Measurements from ENCODE around the gene KRTAP9-7. TPM values are rescaled to one million over a fixed set of nuclear protein-coding genes. Genes with fewer than 3 reads are reported as not detected.
"Not testable (repeated sequence)": the region's sequence is repeated elsewhere in the genome, so short reads cannot be mapped to it uniquely, and the experiment has no call there.

Gene KRTAP9-7
- total RNA-seq, 1 donor from 2014 or later = not detected

DNA sequence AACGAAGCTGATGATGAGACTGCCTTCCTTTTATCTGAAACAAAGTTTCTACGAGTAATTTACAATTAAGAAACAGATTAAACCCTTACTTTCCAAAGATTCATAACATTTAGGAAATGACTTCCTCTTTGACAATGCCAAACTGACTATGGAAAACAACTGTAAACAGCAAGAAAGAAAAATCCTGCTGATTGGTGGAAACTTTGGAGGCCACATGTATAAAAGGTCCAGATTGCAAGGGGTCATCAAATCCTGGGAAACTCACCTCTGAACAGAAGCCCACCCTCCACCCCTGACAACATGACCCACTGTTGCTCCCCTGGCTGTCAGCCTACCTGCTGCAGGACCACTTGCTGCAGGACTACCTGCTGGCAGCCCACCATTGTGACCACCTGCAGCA lies 10.4 kb upstream of the KRTAP9-7 start, which contains the start of gene KRTAP9-6:
Gene KRTAP9-6, plus strand, starts transcription at position 301 of the 400 bp plus-strand sequence. Its CDS starts 0 bp downstream, at position 301.
- ATAC-seq (no peak), DNase-seq (ENCODE audit: missing footprints) (no peak)
- intact Hi-C loops (cut with DNase I) = no loop called here

DNA sequence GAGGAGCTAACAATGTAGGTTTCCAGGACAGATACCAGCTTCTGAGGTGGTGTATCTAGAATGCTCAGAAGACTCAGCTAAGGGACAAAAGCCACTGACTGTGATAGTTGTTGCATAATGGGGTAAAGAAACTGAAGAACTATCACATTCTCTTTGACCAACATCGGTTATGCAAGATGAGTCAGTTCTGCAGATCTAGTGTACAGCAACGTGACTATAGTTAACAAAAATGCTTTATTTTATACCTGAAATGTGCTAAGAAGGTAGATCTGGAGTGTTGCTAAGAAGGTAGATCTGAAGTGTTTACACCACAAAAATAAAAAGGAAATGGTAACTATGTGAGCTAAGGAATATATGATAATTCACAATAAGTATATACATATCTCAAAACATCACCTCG lies 7.8 kb upstream of the KRTAP9-7 start:
- DNase-seq (ENCODE audit: missing footprints) (no peak), ATAC-seq (no peak)
- intact Hi-C loops (cut with DNase I) = no loop called here

DNA sequence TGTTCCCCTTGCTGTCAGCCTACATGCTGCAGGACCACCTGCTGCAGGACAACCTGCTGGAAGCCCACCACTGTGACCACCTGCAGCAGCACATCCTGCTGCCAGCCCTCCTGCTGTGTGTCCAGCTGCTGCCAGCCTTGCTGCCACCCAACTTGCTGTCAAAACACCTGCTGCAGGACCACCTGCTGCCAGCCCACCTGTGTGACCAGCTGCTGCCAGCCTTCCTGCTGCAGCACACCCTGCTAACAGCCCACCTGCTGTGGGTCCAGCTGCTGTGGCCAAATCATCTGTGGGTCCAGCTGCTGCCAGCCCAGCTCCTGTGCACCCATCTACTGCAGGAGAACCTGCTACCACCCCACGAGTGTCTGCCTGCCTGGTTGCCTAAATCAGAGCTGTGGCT lies 4.2 kb upstream of the KRTAP9-7 start:
- intact Hi-C loops (cut with DNase I); ATAC-seq; DNase-seq (ENCODE audit: missing footprints): not testable (repeated sequence)

DNA sequence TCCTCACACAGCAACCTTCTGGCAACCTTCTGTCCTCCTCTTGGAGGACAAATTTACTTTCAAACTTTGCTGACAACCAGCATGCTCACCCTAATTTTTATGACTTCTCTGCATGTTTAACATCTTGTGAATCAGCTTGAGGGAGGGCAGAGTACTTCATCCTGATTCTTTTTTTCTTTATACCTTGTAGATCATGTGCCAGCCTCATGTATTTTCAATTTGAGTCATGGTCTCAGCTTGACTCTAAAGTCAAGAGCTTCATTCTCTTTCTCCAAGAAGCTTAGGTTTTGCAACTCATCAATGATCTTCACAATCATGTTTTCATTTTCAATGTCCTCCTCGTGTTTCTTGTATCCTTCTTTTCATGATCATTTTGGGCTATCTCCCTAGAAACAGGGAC lies 3.6 kb upstream of the KRTAP9-7 start:
- ATAC-seq (no peak), DNase-seq (ENCODE audit: missing footprints) (no peak)
- intact Hi-C loops (cut with DNase I) = no loop called here

DNA sequence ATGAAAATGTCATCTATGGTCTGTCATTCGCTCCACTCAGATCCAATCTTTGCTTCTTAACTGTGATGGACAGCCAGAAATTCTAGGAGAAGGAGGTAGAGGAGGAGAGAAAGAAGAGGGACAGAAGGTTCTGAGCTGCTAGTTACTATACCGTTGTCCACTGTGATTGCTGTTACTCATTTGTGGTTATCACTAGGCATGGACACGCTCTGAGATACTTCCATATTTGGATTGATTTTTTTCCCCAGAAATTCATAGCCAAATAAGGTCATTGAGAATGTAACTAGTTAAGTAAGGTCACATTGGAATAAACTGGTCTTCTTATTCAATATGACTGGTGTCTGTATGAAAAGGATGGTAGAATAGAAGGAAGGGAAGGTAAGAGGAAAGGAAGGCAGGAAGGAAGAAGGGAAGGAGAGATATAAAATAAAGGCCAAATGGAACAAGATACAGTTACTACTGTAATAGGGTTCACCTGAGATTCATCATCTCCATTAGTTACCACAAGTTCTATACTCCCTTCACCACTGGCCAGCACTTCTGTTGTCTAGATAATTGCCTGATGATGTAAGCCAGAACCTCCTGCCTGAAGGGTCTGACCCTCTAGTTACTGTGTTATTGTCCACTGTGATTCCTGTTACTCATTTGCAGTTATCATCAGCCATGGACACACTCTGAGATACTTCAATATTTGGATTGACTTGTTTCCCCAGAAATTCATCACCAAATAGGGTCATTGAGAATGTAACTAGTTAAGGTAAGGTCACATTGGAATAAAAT lies 2.9 kb downstream of the KRTAP9-7 start:
- DNase-seq (ENCODE audit: missing footprints) (no peak), ATAC-seq (no peak)
- intact Hi-C loops (cut with DNase I) = no loop called here

DNA sequence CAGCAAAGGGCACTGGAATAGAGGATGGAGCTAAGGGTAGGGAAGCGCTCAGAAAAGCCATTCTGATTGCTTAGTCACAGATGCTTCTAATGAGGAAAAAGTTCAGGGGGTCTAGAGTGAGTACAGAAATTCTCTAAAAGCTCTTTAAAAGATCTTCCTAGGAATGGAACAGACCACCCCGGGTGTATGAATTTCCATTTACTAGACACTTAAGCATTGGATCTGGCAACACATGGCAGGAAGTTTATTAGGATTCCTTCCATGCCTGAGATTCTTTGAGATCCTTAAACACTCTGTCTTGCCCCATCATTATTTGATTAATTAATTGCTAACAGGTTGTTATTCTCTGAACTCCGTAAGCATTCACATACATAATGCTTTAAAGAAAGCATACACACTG lies 8.5 kb downstream of the KRTAP9-7 start:
- DNase-seq (ENCODE audit: missing footprints) = no peak
- ATAC-seq = no peak
- intact Hi-C loops (cut with DNase I) = no loop called here

DNA sequence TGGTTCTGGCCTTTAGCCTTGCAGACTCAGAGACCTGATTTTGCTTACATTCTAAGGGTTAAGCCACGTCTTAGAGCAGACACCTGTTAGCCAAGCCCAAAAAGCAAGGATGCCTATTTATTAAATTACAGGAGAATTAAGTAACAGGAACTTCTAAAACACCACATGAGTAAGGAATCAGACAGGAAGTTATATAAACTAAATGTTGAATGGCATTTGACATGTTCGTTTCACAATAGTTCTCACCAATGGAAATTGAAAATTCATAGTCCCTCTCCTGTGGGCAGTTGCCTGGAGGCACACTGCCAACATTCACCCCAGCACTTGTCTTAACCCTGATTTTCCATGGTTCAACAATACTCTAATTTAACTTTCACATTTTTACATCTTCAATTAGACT lies 9.0 kb downstream of the KRTAP9-7 start:
- DNase-seq (ENCODE audit: missing footprints) (no peak), ATAC-seq (no peak)
- intact Hi-C loops (cut with DNase I) = no loop called here

DNA sequence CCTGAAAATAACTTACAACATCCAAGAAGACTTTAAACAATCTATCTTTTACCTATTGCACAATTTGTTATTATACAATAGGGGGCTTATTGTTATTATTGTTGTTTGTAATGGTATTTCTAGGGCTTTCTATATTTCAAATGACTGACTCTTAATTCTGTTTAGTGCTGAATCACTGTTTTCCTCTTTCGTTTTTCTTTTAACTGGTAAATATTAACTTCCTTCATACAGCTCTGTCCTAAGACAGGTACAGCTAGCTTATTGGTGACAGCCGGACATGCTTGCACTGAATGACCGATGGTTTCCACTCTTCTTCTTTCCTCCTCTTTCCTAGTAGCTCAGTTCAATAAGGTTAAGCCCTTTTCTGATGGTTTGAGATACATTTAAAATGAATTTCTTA lies 11.6 kb downstream of the KRTAP9-7 start:
- intact Hi-C loops (cut with DNase I) = no loop called here
- ATAC-seq (no peak), DNase-seq (ENCODE audit: missing footprints) (no peak)

DNA sequence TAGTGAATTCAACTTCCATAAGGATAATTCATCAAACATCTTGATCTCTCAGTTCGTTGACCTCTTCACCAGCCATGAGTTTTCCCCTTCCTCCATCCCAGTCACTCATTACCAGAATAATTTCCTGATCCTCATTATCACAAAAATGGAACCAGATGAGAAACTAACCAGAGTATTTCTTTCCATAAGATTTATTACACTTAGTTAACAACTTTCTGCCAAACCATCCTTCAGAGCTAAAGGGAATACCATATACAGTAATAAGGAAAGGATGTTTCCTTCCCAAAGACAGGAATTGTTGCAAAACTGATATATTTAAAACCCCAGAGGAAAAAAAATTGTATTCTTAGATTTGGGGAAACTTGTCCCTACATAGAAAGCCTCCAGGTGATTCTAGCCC lies 18.5 kb downstream of the KRTAP9-7 start:
- intact Hi-C loops (cut with DNase I) = no loop called here
- no peak for DNase-seq (ENCODE audit: missing footprints)
- ATAC-seq = no peak

DNA sequence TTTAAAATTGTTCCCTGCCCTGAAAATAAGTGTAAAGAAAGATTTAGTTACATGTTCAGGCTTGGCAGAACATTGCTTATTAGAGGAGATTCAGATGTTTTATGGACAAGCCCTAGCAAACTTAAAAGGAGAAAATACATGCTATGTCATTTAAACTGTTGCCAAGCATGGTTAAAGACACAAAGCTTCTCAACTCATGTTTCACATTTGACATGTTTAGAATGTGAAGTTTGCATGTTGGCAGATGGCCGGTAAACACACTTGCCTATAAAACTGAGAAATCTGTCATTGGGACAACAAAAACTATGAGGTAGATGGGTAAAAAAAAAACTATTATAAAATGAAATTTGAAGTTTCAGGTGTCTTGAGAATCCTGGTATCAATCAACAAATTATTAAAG lies 21.3 kb downstream of the KRTAP9-7 start:
- DNase-seq (ENCODE audit: missing footprints) (no peak), ATAC-seq (no peak)
- intact Hi-C loops (cut with DNase I) = no loop called here

DNA sequence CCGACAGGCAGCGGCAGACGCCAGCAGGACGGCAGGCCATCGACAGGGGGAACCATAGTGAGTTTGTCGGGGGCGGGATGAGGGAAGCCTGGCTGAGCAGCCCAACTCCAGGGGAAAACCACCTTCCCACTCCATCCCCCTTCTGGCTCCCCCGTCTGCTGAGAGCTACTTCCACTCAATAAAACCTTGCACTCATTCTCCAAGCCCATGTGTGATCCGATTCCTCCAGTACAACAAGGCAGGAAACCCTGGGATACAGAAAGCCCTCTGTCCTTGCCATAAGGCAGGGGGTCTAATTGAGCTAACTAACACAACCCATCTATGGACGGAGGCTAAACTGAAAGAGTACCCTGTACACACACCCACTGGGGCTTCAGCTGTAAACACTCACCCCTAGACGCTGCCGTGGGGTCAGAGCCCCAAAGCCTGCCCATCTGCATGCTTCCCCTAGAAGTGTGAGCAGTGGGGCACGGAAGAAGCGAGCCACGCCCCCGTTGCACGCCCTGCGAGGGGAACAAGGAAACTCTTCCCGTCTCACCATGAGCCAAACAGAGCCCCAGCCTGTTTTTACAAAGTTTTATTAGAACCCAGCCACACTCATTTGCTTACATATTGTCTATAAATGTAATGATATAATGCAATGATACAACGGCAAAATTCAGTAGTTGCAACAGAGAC lies 23.1 kb downstream of the KRTAP9-7 start:
- ATAC-seq = no peak
- intact Hi-C loops (cut with DNase I) = no loop called here
- DNase-seq (ENCODE audit: missing footprints) = no peak

DNA sequence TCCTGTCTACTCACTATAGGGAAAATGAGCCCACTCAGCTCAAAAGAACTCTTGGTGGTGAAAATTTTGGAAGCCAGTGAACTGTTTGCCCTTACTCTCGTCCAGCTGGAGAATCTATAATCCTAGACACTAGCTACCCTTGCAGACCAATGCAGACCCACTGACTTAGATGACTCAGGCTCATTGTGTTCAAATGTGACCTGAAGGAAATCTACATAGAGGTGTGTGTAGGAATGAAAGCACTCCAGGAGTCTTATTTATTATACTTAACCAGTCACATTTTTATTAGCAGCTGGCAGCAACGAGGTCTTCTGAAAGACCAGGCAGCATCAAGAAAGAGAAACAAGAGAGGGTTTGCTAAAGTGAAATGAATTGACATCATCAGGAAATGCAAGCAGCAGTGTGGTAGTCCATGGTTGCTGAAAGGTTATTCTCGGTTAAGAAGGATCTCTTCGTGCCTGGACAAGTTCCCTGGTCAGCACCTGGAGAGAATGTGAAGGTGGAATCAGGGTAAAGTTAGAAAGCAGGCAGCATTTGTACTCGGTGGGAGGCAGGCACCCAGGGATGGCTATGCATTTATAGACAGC lies 25.8 kb downstream of the KRTAP9-7 start:
- ATAC-seq (no peak), DNase-seq (ENCODE audit: missing footprints) (no peak)
- intact Hi-C loops (cut with DNase I) = loop anchor here (10.0 kb wide), 1 partner anchor 164 kb away; the partner anchor contains the start of gene KRT32

DNA sequence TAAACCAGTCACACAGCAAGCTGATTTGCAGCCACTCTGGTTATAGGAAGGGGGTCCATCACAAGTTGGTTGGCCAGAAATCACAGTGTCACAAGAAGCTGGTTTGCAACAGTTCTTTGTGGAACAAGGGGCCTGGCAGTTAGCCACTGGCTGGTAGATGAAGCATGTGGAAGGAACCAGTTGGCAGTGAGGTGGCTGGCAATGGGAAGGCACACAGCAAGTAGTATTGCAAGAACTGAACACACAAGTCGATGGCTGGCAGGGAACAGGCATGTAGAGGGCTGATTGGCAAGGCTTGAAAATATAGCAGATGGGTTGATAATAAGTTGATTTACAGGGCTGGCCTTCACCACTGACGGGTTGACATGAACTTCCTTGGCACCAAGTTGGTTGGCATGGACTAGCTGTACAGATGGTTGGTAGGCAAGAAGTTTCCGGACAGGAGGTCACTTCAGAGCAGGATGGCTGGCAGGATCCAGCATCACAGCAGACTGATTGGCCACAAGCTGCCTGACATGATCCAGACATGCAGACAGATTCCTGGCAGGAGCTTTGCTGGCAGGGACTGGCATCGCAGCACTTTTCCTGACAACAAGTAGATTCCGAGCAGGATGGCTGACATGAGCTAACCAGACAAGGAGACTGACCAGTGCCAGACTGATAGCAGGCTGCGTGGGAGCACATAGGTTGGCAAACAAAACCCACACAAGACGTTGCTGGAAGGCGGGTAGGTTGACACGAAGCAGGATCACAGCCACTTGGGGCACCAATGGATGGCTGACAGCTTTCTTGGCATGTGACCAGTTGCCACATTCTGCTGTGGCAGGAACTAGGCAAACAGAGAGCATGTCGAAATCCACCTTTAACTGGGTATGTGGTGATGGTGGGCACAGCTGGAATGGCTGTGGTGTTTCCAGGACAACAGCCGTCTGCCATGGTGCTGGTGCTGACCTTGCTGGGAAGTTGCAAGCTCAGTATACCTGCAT lies 26.7 kb downstream of the KRTAP9-7 start, which contains the start of gene KRTAP29-1:
Gene KRTAP29-1, minus strand, starts transcription at position 936 of the 986 bp plus-strand sequence. Its CDS starts 0 bp downstream, at position 936.
- peak; percentile 68 for DNase-seq (ENCODE audit: missing footprints)
- intact Hi-C loops (cut with DNase I) = loop anchor here (10.0 kb wide), 1 partner anchor 163 kb away; the partner anchor contains the start of gene KRT32
- ATAC-seq = peak; percentile 91

DNA sequence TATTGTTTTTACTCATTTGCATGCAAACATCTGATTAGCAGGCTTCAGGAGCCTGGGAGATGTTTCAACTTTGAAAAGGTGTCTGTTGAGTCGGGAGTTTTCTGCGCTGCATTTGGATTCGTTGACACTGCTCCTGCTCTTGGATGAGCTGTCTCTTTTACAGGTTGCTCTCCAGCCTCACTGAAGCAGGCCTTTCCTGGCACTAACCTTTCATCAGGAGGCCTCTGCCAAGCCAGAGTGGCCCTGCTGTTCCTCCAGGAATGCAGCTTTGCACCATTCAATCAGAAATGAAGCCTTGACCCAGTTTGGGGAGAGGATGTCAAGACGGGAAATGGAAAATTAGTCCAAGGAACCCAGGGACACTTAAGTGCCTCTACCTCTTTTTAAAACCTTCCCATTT lies 27.5 kb downstream of the KRTAP9-7 start:
- ATAC-seq (no peak), DNase-seq (ENCODE audit: missing footprints) (no peak)
- intact Hi-C loops (cut with DNase I) = loop anchor here (10.0 kb wide), 1 partner anchor 162 kb away; the partner anchor contains the start of gene KRT32

DNA sequence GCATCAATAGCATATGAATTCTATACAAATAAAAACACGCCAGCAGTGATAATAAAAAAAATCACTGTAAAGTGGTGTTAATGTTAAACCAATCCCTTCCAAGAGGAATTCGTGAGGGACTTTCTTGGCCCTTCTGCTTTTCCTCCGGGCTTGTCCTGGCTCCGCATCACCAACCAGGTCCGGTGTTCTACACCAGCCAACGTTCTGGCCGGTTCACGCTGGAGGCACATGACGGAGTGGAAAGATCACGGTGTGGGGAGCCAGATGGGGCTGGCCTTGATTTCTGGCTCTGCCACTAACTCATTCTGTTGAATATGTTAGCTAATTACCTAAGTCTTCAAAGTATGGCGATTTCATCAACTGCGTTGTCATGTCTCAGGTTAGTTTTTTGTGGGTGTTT lies 28.6 kb downstream of the KRTAP9-7 start:
- ATAC-seq (no peak), DNase-seq (ENCODE audit: missing footprints) (no peak)
- intact Hi-C loops (cut with DNase I) = loop anchor here (10.0 kb wide), 1 partner anchor 161 kb away; the partner anchor contains the start of gene KRT32

DNA sequence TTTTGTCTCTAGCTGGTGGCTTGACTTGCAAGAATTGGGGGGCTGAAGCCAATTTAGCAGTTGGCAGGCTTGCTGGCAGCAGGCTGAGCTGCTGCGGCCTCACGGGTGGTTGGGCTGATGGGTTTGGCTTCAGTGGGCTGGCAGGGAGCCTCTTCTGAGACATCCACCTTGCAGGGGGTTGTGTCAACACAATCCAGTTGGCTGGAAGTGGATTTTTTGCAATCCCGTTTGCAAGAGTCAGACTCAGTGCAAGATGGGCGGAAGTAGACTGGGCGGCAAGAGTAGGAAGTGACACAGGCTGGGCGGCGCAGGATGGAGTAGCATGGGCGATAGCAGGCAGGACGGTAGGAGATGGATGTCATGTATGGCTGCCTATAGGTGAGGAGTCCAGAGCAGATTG lies 32.1 kb downstream of the KRTAP9-7 start:
- intact Hi-C loops (cut with DNase I) = loop anchor here (10.0 kb wide), 1 partner anchor 157 kb away; the partner anchor contains the start of gene KRT32
- no peak for ATAC-seq
- DNase-seq (ENCODE audit: missing footprints) = peak; percentile 88

DNA sequence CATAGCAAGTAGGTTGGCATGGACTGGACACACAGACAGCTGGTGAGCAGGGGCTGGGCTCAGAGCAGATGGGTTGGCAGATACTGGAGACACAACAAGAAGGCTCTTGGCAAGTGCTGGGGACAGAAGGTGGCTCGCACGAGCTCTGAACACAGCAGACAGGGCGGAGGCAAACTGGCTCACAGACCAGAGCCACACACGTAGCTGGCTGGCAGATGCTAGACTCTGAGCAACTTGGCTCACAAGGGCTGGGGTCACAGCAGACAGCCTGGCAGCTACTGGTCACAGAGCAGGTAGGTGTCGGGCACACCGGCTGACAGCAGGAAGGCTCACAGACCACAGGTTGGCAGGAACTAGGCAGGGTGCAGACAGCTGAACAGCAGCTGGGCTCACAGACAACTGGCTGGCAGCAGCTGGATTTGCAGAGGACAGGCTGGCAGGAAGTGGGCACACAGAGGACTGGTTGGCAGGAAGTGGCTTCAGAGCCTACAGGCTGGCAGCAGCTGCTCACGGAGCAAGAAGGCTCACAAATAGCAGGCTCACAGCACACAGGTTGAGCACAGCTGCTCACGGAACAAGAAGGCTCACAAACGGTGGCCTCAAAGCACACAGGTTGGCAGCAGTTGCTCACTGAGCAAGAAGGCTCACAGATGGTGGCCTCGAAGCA lies 32.9 kb downstream of the KRTAP9-7 start:
- ATAC-seq = peak; percentile 92
- intact Hi-C loops (cut with DNase I) = loop anchor here (10.0 kb wide), 1 partner anchor 156 kb away; the partner anchor contains the start of gene KRT32

More for the DNA sequence above, 32.9 kb downstream of the KRTAP9-7 start:
- peak; percentile 78 for DNase-seq (ENCODE audit: missing footprints)

Data from Right ventricle myocardium inferior (tissue), 1 donor.